Keratinocyte (primary cell): ENCODE data around the gene GPHA2. TPM values are rescaled to one million over a fixed set of nuclear protein-coding genes. Genes with fewer than 3 reads are reported as not detected.

Experiments
- DNase-seq: peaks from one replicate; pipeline ENCODE4 v3.0.0-alpha.2; 2011; ENCODE audit warnings: low read depth, missing footprints, low spot score
- FAIRE-seq: peaks from 2 replicates; lab custom pipeline; 2011; peaks lifted over from hg19 to GRCh38; lab: Jason Lieb, UNC
- H2AFZ ChIP-seq: 2 replicates; pipeline ENCODE4 v1.6.0; 2012; ENCODE audit warnings: low read length, control low read depth, inconsistent platforms; ENCODE audit not compliant: control insufficient read depth
- H3K27ac ChIP-seq: 2 replicates; pipeline ENCODE4 v1.5.1; 2011; ENCODE audit warnings: low read length; ENCODE audit not compliant: control insufficient read depth, insufficient read depth
- H3K27me3 ChIP-seq: 3 replicates; pipeline ENCODE4 v1.6.0; 2011; ENCODE audit warnings: low read length; ENCODE audit not compliant: control insufficient read depth, insufficient read depth; ENCODE audit errors: extremely low read depth
- H3K36me3 ChIP-seq, 2 experiments: 2 replicates in 1 of 2; 3 replicates in 1 of 2; pipeline ENCODE4 v1.5.1; 2011; ENCODE audit warnings: low read length in 2 of 2, mild to moderate bottlenecking in 1 of 2; ENCODE audit not compliant: control insufficient read depth in 2 of 2, insufficient read depth in 2 of 2; ENCODE audit errors: extremely low read depth in 1 of 2
- H3K4me1 ChIP-seq: 3 replicates; pipeline ENCODE4 v1.5.1; 2011; ENCODE audit warnings: low read length; ENCODE audit not compliant: control insufficient read depth, insufficient read depth; ENCODE audit errors: extremely low read depth
- H3K4me2 ChIP-seq: 3 replicates; pipeline ENCODE4 v1.6.0; 2011; ENCODE audit warnings: low read depth, low read length; ENCODE audit not compliant: control insufficient read depth, insufficient read depth; ENCODE audit errors: extremely low read depth
- H3K4me3 ChIP-seq, 3 experiments: fragments of 200-600 bp in 1 of 3; sonication (generic) in 1 of 3; 2 replicates in 2 of 3; 3 replicates in 1 of 3; pipeline ENCODE4 v1.5.1; 2011 to 2016; ENCODE audit warnings: low read length in 3 of 3, mild to moderate bottlenecking in 3 of 3, control low read depth in 2 of 3, inconsistent platforms in 1 of 3, low read depth in 1 of 3, mixed read lengths in 1 of 3, mixed run types in 1 of 3, moderate library complexity in 1 of 3; ENCODE audit not compliant: control insufficient read depth in 2 of 3, insufficient read depth in 2 of 3; ENCODE audit errors: extremely low read depth in 1 of 3
- H3K79me2 ChIP-seq: 2 replicates; pipeline ENCODE4 v1.6.0; 2012; ENCODE audit warnings: low read length; ENCODE audit not compliant: control insufficient read depth, insufficient read depth
- H3K9ac ChIP-seq: 3 replicates; pipeline ENCODE4 v1.6.0; 2011; ENCODE audit warnings: low read length; ENCODE audit not compliant: control insufficient read depth, insufficient read depth; ENCODE audit errors: extremely low read depth
- H3K9me1 ChIP-seq: 3 replicates; pipeline ENCODE4 v1.6.0; 2011; ENCODE audit warnings: low read length; ENCODE audit not compliant: control insufficient read depth, insufficient read depth; ENCODE audit errors: extremely low read depth
- H3K9me3 ChIP-seq: 2 replicates; pipeline ENCODE4 v1.5.1; 2012; ENCODE audit warnings: low read depth, low read length; ENCODE audit not compliant: control insufficient read depth
- H4K20me1 ChIP-seq: 3 replicates; pipeline ENCODE4 v1.6.0; 2011; ENCODE audit warnings: low read length; ENCODE audit not compliant: control insufficient read depth, insufficient read depth; ENCODE audit errors: extremely low read depth
- EZH2 ChIP-seq: IDR thresholded peaks from one replicate; pipeline ENCODE4 v1.6.1; 2012; ENCODE audit warnings: inconsistent platforms, mild to moderate bottlenecking, low read length, moderate library complexity
- dilution Hi-C: fragments of 300-500 bp; cut with MboI; formaldehyde crosslinking; loops from one replicate; pipeline ENCODE4 v1.7.0; 2020; ENCODE audit warnings: low sequenced_read_pairs; ENCODE audit not compliant: extremely low pct_ligation_motif_present
- polyA plus RNA-seq, 5 experiments: library from polyadenylated mRNA; depleted of rRNA in 3 of 5; stranded (reverse) in 3 of 5; stranded (forward) in 1 of 5; unstranded in 1 of 5; fragments of >200 nt; gene quantifications; 1 replicate in 1 of 5; 2 replicates in 3 of 5; 3 replicates in 1 of 5; pipeline versions ENCODE4 v1.2.1 to v1.2.3, GENCODE V29; 2011 to 2012; ENCODE audit warnings: missing spikeins in 2 of 5, low read depth in 1 of 5, low replicate concordance in 1 of 5
- TF ChIP-seq, protein P1 (sequence below), 3 experiments: IDR thresholded peaks in 1 of 3; conservative IDR thresholded peaks in 1 of 3; optimal IDR thresholded peaks in 1 of 3; 2 replicates in 2 of 3; 3 replicates in 1 of 3; pipeline versions ENCODE3 to v1.5.1; 2011; ENCODE audit warnings: low read length in 3 of 3, mild to moderate bottlenecking in 3 of 3, moderate library complexity in 2 of 3, control low read depth in 1 of 3, inconsistent platforms in 1 of 3; ENCODE audit not compliant: insufficient read depth in 2 of 3; ENCODE audit errors: extremely low read depth in 1 of 3

The GPHA2 gene
- polyA plus RNA-seq, 1 donor (not counting 4 experiments of a cell fraction or from before 2014, with no cell fraction given): 0.08 TPM

DNA sequence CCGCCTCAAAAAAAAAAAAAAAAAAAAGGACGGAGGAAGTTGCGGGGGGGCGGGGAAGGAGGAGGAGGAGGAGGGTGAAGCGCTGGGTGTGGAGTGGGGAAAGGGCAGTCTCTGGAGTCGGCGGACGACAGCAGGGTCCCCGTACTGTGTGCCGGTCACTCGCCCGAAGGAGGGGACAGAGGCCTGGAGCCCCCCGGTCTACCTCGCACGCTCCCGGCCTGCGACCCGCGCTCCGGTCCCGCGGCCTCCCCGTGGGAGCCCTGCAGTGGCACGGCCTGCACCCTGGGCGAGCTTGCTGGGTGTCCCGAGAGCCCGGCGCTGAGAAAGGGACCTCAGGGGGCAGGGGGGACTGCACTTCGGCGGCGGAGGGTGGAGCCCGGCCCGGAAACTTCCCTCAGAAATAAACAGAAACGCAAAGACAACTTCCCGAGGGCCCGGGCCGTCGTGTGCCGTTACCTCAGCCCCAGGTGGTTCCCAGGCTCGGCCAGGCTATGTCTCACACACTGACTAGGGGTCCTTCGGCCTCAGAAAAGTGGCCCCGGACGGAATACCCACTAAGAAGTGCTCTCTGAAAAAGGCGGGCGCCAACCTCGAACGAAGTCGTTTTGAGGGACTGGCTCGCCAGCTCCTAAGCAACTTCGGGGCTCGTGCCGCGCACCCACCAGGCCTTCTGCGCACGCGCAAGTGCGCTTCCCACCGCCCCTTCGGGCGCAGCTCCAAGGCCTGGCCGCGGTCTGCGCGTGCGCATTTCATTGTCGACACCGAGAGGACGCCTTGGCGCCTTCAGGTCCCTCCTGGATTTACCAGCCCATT is 35.9 kb upstream of the GPHA2 start, which contains the start of gene MAJIN:
TSS of gene MAJIN (minus strand) at position 688 of the 813 bp plus-strand sequence. CDS start 12,703 bp downstream, outside the sequence.
- H3K9me3 ChIP-seq: no peaks in the 10 kb centered on the region
- no peak within 1 kb of the TSS for H3K9ac ChIP-seq
- no peak for DNase-seq
- H3K4me3 ChIP-seq: no peak within 1 kb of the TSS
- H2AFZ ChIP-seq: peak within 1 kb of the TSS; percentile 6
- dilution Hi-C loops: no loop called here
- no peaks in the 10 kb centered on the region for H3K9me1 ChIP-seq
- no peak for FAIRE-seq
- peak within 1 kb of the TSS; percentile 54 for H3K27ac ChIP-seq
- no peak within 1 kb of the TSS for H3K4me2 ChIP-seq
- H3K79me2 ChIP-seq: no peaks in the 10 kb centered on the region
- H3K36me3 ChIP-seq: no peaks in the 10 kb centered on the region
- H3K4me1 ChIP-seq: peaks cover 22% of the 10 kb centered on the region
- no peaks in the 10 kb centered on the region for H4K20me1 ChIP-seq
- no peak for TF ChIP-seq EZH2
- TF ChIP-seq, protein P1, sequence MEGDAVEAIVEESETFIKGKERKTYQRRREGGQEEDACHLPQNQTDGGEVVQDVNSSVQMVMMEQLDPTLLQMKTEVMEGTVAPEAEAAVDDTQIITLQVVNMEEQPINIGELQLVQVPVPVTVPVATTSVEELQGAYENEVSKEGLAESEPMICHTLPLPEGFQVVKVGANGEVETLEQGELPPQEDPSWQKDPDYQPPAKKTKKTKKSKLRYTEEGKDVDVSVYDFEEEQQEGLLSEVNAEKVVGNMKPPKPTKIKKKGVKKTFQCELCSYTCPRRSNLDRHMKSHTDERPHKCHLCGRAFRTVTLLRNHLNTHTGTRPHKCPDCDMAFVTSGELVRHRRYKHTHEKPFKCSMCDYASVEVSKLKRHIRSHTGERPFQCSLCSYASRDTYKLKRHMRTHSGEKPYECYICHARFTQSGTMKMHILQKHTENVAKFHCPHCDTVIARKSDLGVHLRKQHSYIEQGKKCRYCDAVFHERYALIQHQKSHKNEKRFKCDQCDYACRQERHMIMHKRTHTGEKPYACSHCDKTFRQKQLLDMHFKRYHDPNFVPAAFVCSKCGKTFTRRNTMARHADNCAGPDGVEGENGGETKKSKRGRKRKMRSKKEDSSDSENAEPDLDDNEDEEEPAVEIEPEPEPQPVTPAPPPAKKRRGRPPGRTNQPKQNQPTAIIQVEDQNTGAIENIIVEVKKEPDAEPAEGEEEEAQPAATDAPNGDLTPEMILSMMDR (optimal IDR thresholded peaks at IDR 0.05 in 1 of 3, IDR thresholded peaks at IDR 0.05 in 1 of 3, conservative IDR thresholded peaks at IDR 0.05 in 1 of 3; ENCODE audit: extremely low read depth in 1 of 3, insufficient read depth in 2 of 3, low read length in 3 of 3): no peak
- H3K27me3 ChIP-seq: no peaks in the 10 kb centered on the region

DNA sequence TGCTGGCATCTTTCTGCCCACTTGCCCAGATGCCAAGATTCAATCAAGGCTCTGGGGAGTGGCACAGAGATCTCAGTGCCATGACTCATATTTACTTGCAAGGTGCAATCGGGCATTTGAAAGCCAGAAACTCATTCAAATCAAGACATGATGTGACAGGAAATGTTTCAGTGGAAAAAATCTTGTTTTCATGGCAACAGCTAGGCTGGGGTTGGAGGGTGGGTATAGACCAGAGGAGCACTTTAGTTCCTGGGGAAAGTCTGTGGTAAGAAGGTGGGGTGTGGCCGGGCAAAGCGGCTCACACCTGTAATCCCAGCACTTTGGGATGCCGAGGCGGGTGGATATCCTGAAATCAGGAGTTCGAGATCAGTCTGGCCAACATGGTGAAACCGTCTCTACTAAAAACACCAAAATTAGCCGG is 35.0 kb upstream of the GPHA2 start:
- Histone ChIP-seq H2AFZ (no peak overlapping the region), H3K79me2 (no peaks in the 10 kb centered on the region), H3K27ac (peak overlapping the region; percentile 70), H3K36me3 (no peaks in the 10 kb centered on the region), H3K4me1 (peaks cover 22% of the 10 kb centered on the region), H3K4me2 (peak overlapping the region; percentile 62), H3K9ac (peak overlapping the region; percentile 41), H3K9me3 (no peaks in the 10 kb centered on the region), H3K9me1 (no peaks in the 10 kb centered on the region), H3K4me3 (peak overlapping the region in 1 of 3 experiments; percentile 19), H4K20me1 (no peaks in the 10 kb centered on the region), H3K27me3 (no peaks in the 10 kb centered on the region)
- peak; percentile 79 for DNase-seq
- dilution Hi-C loops: no loop called here
- no peak for TF ChIP-seq EZH2
- TF ChIP-seq, protein P1 (optimal IDR thresholded peaks at IDR 0.05 in 1 of 3, IDR thresholded peaks at IDR 0.05 in 1 of 3, conservative IDR thresholded peaks at IDR 0.05 in 1 of 3; ENCODE audit: extremely low read depth in 1 of 3, insufficient read depth in 2 of 3, low read length in 3 of 3): no peak
- peak; percentile 96 for FAIRE-seq
